ENCODE data around the gene RABGAP1.

Gene RABGAP1

GRCh38 chr9:123011380-123011779, 70.6 kb downstream of the RABGAP1 start:
- DNase-seq, result no peak

GRCh38 chr9:123011878-123012528, 71.2 kb downstream of the RABGAP1 start:
- no peak for DNase-seq

- no peak for DNase-seq
These were observed 75.8 kb downstream of the RABGAP1 start for GRCh38 chr9:123016631-123017030.

GRCh38 chr9:123020796-123021195, 80.0 kb downstream of the RABGAP1 start:
- DNase-seq, result no peak

- DNase-seq, result no peak
These were observed 85.6 kb downstream of the RABGAP1 start for GRCh38 chr9:123026425-123026824.

GRCh38 chr9:123027517-123027916, 86.7 kb downstream of the RABGAP1 start:
- DNase-seq, result no peak

- DNase-seq, result no peak
These were observed 87.3 kb downstream of the RABGAP1 start for GRCh38 chr9:123028136-123028535.

GRCh38 chr9:123028973-123029372, 88.2 kb downstream of the RABGAP1 start:
- DNase-seq, result no peak

GRCh38 chr9:123031963-123032362, 91.1 kb downstream of the RABGAP1 start:
- DNase-seq, result no peak

- no peak for DNase-seq
These were observed 92.5 kb downstream of the RABGAP1 start, which contains the start of gene GPR21 for GRCh38 chr9:123033352-123033751. Gene GPR21, plus strand, starts transcription at chr9:123033667. Its CDS starts 900 bp downstream, at chr9:123034567.

- DNase-seq, result no peak
These were observed 93.2 kb downstream of the RABGAP1 start for GRCh38 chr9:123033864-123034601.

- no peak for DNase-seq
These were observed 94.2 kb downstream of the RABGAP1 start for GRCh38 chr9:123034881-123035510.

GRCh38 chr9:123035791-123036190, 95.0 kb downstream of the RABGAP1 start:
- no peak for DNase-seq

GRCh38 chr9:123036893-123037545, 96.2 kb downstream of the RABGAP1 start:
- no peak for DNase-seq

- DNase-seq, result no peak
These were observed 98.9 kb downstream of the RABGAP1 start for GRCh38 chr9:123039617-123040219.

- no peak for DNase-seq
These were observed 100.0 kb downstream of the RABGAP1 start for GRCh38 chr9:123040801-123041200.

- DNase-seq, result no peak
These were observed 100.7 kb downstream of the RABGAP1 start for GRCh38 chr9:123041489-123041888.

GRCh38 chr9:123043081-123043939, 102.5 kb downstream of the RABGAP1 start:
- DNase-seq, result no peak

- no peak for DNase-seq
These were observed 103.8 kb downstream of the RABGAP1 start for GRCh38 chr9:123044586-123044985.

GRCh38 chr9:123046406-123047195, 105.8 kb downstream of the RABGAP1 start:
- DNase-seq, result no peak

GRCh38 chr9:123048748-123049147, 107.9 kb downstream of the RABGAP1 start:
- DNase-seq, result no peak
